ENCODE data around the gene ANKMY1. TPM values are rescaled to one million over a fixed set of nuclear protein-coding genes. Genes with fewer than 3 reads are reported as not detected.

The ANKMY1 gene, protein sequence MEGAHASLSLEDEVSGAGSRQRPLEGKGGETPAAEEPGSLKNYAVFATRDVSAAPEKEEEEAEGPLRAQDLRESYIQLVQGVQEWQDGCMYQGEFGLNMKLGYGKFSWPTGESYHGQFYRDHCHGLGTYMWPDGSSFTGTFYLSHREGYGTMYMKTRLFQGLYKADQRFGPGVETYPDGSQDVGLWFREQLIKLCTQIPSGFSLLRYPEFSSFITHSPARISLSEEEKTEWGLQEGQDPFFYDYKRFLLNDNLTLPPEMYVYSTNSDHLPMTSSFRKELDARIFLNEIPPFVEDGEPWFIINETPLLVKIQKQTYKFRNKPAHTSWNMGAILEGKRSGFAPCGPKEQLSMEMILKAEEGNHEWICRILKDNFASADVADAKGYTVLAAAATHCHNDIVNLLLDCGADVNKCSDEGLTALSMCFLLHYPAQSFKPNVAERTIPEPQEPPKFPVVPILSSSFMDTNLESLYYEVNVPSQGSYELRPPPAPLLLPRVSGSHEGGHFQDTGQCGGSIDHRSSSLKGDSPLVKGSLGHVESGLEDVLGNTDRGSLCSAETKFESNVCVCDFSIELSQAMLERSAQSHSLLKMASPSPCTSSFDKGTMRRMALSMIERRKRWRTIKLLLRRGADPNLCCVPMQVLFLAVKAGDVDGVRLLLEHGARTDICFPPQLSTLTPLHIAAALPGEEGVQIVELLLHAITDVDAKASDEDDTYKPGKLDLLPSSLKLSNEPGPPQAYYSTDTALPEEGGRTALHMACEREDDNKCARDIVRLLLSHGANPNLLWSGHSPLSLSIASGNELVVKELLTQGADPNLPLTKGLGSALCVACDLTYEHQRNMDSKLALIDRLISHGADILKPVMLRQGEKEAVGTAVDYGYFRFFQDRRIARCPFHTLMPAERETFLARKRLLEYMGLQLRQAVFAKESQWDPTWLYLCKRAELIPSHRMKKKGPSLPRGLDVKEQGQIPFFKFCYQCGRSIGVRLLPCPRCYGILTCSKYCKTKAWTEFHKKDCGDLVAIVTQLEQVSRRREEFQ
- 3.6 and 12.8 TPM in 2 replicates for total RNA-seq

DNA sequence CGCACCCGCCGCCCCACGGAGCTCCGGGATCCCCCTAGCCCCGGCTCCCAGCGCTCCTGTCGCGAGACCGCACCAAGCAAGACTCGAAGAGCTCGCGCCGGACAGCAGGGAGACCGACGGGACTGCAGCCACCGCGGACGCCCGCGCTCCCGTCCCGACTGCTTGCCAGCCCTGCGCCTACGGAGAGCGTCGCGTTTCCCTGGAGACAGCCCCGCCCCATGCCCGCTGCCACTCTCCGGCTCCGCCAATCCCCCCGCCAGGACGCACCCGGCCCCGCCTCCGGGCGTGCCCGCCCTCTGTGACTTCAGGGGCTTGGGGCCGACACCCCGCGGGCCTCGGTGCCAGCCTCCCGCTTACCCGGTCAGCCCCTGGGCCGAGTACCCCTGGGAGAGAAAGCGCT lies at the start of gene ANKMY1:
Gene ANKMY1 (minus strand): TSS at position 181 of the 400 bp plus-strand sequence. CDS start 653 bp downstream, outside the sequence.

DNA sequence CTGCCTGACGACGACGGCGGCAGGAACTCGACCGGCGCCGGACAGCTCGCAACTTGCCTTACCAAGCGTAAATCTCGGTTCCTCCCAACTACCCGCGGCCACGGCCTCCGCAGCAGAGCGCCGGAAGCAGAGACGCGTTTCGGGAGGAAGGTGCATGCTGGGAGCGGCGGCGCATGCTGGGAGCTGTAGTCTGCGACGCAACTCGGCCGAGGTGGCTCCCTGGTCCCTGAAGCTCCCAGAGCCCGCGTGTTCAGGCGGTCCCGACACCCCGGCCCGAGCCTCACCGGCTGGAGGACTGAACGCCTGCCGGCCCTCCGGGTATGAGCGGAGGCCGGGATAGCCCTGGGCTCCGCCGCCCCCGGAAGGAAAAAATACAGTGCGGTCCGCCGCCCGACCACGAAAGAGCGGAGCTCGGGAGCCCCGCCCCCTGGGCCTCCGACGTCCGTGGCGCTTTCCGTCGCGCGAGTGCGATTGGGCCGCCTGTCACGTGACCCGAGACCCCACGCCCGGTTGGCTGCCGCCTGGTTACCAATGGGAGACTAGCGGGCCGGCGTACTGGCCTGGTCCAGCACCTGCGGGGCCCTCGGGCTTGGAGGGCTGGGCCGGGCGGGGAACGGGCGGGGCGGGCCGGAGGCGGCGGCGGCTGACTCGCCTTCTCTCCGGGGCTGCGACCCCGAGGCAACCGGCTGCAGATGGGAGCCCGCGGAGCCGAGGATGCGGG lies 28.6 kb upstream of the ANKMY1 start, which contains the start of gene CAPN10:
Gene CAPN10 (plus strand): TSS at position 537 of the 721 bp plus-strand sequence. CDS start 178 bp downstream, at position 715.

DNA sequence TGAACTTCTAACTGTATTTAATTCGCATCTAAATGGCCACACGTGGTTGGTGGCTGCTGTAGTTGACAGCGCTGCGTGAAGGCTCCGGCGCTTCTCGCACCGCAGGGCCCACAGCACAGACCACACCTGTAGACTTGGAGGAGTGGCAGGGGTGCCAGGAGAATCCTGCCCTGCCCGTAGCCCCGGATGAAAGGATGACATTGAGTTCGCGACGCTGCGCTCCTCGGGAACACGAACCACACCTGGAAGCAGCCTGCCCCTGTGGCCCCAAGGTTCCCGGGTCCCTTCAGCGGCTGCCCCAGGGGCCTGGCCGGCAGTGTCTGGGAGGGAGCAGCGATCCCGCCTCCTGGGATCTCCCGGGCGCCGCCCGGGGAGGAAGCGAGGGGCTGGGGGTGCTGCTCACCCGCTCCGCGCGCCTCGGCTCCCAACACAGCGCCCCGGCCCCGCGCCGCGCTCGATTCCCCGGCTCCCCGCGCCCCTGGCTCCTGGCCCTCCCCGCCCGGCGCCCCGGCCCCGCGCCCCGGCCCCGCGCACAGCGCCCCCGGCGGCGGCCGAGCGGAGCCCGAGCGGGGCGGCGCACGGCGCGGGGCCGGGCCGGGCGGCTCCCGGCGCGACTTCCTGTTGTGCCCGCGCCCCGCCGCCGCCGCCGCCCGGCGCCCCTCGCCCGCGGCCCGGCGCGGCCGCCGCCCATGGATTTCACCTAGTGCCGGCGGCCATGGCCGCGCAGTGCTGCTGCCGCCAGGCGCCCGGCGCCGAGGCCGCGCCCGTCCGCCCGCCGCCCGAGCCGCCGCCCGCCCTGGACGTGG lies 10.3 kb upstream of the ANKMY1 start, which contains the start of gene RNPEPL1:
Gene RNPEPL1 (plus strand): TSS at position 613 of the 806 bp plus-strand sequence. CDS start 103 bp downstream, at position 716.

DNA sequence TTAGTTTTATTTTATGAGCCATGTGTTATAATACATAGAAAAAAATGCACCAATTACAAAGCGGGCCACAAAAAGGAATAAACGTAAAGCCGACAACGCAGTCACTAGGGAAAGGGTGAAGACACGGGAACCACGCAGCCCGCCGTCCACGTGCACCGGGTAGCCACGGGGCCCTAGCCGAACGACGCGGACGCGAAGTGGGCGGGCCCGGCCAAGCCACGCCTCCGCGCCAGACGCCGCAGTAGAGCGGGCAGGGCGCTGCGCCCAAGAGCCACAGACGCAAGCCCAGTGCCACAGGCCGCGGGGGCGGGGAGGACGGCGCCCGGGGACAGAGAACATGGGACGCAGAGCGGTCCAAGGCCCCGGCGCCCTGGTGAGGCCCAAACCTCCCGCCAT lies 2.3 kb upstream of the ANKMY1 start, which contains the start of gene DUSP28:
Gene DUSP28 (plus strand): TSS at position 274 of the 396 bp plus-strand sequence. CDS start 328 bp downstream, outside the sequence.

DNA sequence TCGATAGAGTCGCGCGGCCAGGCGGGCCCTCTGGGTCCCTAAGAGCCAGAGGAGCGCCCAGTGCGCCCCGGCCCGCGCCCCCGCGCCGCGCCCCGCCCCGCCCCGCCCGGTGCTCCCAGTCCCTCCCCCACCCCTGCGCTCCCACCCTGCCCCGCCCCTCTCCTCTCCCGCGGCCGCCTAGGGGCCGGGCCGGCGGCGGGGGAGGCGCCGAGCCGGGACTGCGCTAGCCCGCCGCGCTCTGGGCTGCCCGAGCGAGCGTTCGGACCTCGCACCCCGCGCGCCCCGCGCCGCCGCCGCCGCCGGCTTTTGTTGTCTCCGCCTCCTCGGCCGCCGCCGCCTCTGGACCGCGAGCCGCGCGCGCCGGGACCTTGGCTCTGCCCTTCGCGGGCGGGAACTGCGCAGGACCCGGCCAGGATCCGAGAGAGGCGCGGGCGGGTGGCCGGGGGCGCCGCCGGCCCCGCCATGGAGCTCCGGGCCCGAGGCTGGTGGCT lies 122.3 kb downstream of the ANKMY1 start, which contains the start of gene GPC1:
Gene GPC1 (plus strand): TSS at position 207 of the 491 bp plus-strand sequence. CDS start 256 bp downstream, at position 463.

Other genes with a start within 250 kb of the ANKMY1 start
- gene GPC1, start 122.3 kb downstream of the ANKMY1 start, total RNA-seq = 130 and 172 TPM in 2 replicates
- 3.1 and 4.5 TPM in 2 replicates for gene DUSP28, start 2.4 kb upstream of the ANKMY1 start, total RNA-seq
- gene RNPEPL1, start 10.5 kb upstream of the ANKMY1 start, total RNA-seq = 27.0 and 28.1 TPM in 2 replicates
- gene CAPN10, start 28.7 kb upstream of the ANKMY1 start, total RNA-seq = 19.4 and 21.9 TPM in 2 replicates
- gene GPR35, start 67.5 kb upstream of the ANKMY1 start, total RNA-seq = 0.24 and 0.85 TPM in 2 replicates
- gene AQP12B, start 124.9 kb upstream of the ANKMY1 start, total RNA-seq = not detected in 2 replicates
- not detected in 2 replicates for gene AQP12A, start 133.9 kb upstream of the ANKMY1 start, total RNA-seq

Measured in tracheal epithelial cell (primary cell).